Naive thymus-derived CD8-positive, alpha-beta T cell (primary cell): ENCODE results near the gene RAVER2. TPM values are rescaled to one million over a fixed set of nuclear protein-coding genes. Genes with fewer than 3 reads are reported as not detected.
"Not testable (repeated sequence)": the region's sequence is repeated elsewhere in the genome, so short reads cannot be mapped to it uniquely, and the experiment has no call there.

Experiments used
- ATAC-seq, 2 donors: fragments of 150-1000 bp; cut with Tn5 transposase in 1 of 2; sonication (Bioruptor Pico), chemical (Tn5 transposase) in 1 of 2; 1 replicate in 1 of 2; 2 replicates in 1 of 2; pipeline ENCODE4 v1.10.0; 2021; ENCODE audit warnings: mild to moderate bottlenecking in 2 of 2, moderate library complexity in 2 of 2
- POLR2A ChIA-PET: fragments of 350-600 bp; sonication (Branson Sonifier 250); formaldehyde crosslinking; loops from one replicate; lab custom pipeline; 2021; ENCODE audit warnings: antibody characterized with exemption; lab: Charles Lee
- DNase-seq, 10 donors: peaks; one replicate each; pipeline versions ENCODE4 v3.0.0 to v3.0.0-alpha.2; 2020 to 2022
- H3K27ac Mint-ChIP-seq, 10 donors: one replicate each; pipeline ENCODE4 v1.8.0; 2020 to 2022; ENCODE audit warnings: mild to moderate bottlenecking in 10 of 10, mixed read lengths in 10 of 10, moderate library complexity in 4 of 10, inconsistent platforms in 1 of 10
- H3K27me3 Mint-ChIP-seq, 5 donors: one replicate each; pipeline ENCODE4 v1.8.0; 2021 to 2022; ENCODE audit warnings: mixed read lengths in 5 of 5
- H3K36me3 Mint-ChIP-seq, 3 donors: one replicate each; pipeline ENCODE4 v1.8.0; 2020 to 2022; ENCODE audit warnings: mixed read lengths in 3 of 3, mild to moderate bottlenecking in 2 of 3, inconsistent platforms in 1 of 3
- H3K4me1 Mint-ChIP-seq, 4 donors: one replicate each; pipeline ENCODE4 v1.8.0; 2021 to 2022; ENCODE audit warnings: mixed read lengths in 4 of 4
- H3K4me3 Mint-ChIP-seq, 10 donors: one replicate each; pipeline ENCODE4 v1.8.0; 2020 to 2022; ENCODE audit warnings: mild to moderate bottlenecking in 10 of 10, mixed read lengths in 10 of 10, moderate library complexity in 6 of 10, inconsistent platforms in 1 of 10
- H3K9me3 Mint-ChIP-seq, 9 donors: one replicate each; pipeline ENCODE4 v1.8.0; 2020 to 2022; ENCODE audit warnings: mixed read lengths in 9 of 9, mild to moderate bottlenecking in 3 of 9, inconsistent platforms in 1 of 9, moderate library complexity in 1 of 9
- polyA plus RNA-seq, 3 donors: library from polyadenylated mRNA; unstranded; fragments of 300-500 nt; fragmentation: Illumina TruSeq; gene quantifications; one replicate each; pipeline ENCODE4 v1.2.3, GENCODE V29; 2021
- total RNA-seq, 8 experiments: library from RNA in 2 of 8; stranded (reverse) in 2 of 8; gene quantifications; one replicate each; pipeline ENCODE4 v1.2.3 and lab custom pipeline; 2021 to 2026

Gene RAVER2
- total and polyA plus RNA-seq, 5 experiments from 2014 or later, result 0.48 to 6.1 (median 1.8) TPM

GRCh38 chr1:64750875-64751274, 6.0 kb downstream of the RAVER2 start:
- no peak for ATAC-seq
- Mint-ChIP-seq H3K4me1 (peaks cover 1 to 10% (median 6%) of the 10 kb centered on the region in 4 donors), H3K4me3 (no peak overlapping the region), H3K9me3 (peaks cover 0 to 2% (median 0%) of the 10 kb centered on the region in 9 donors), H3K36me3 (no peaks in the 10 kb centered on the region), H3K27me3 (no peaks in the 10 kb centered on the region), H3K27ac (no peak overlapping the region)
- POLR2A ChIA-PET, result interaction anchor here (0.6 kb wide), 1 partner anchor 73 kb away, joined by 6 read pairs; no protein-coding TSS in a partner anchor
- DNase-seq, result no peak

DNA sequence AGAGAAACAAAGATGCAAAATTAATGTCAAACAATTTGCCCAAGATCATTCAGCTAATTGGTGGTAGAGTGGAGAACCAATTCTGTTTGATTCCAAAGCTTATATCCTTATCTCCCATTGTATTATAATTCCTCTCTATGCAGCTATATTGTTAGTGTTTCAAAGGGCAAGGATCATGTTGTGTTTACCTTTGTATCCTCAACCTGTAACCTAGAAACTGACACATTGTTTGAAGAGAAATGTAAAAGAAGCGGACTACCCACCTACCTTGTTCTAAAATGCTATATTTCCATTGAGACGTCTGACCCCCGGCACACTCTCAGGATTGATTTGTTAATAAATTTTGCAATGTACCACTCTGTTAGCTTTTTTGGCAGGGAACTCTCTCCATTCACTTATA, 9.3 kb downstream of the RAVER2 start:
- H3K36me3 Mint-ChIP-seq, result peaks cover 0 to 11% (median 7%) of the 10 kb centered on the region in 3 donors

GRCh38 chr1:64755361-64755760, 10.5 kb downstream of the RAVER2 start:
- Mint-ChIP-seq H3K9me3 (peaks cover 0 to 11% (median 3%) of the 10 kb centered on the region in 9 donors), H3K27ac (no peak overlapping the region), H3K4me1 (peaks cover 0 to 1% (median 0%) of the 10 kb centered on the region in 4 donors), H3K36me3 (peaks cover 0 to 11% (median 7%) of the 10 kb centered on the region in 3 donors), H3K27me3 (no peaks in the 10 kb centered on the region), H3K4me3 (no peak overlapping the region)
- DNase-seq (no peak), ATAC-seq (no peak)
- POLR2A ChIA-PET, result no interaction called here

More for the DNA sequence above, 9.3 kb downstream of the RAVER2 start:
- H3K27me3 Mint-ChIP-seq, result no peaks in the 10 kb centered on the region
- H3K27ac Mint-ChIP-seq, result no peak overlapping the region
- POLR2A ChIA-PET, result no interaction called here
- peaks cover 0 to 1% (median 0%) of the 10 kb centered on the region in 4 donors for H3K4me1 Mint-ChIP-seq
- H3K4me3 Mint-ChIP-seq, result no peak overlapping the region
- DNase-seq, result no peak
- peaks cover 0 to 11% (median 3%) of the 10 kb centered on the region in 9 donors for H3K9me3 Mint-ChIP-seq
- ATAC-seq, result no peak

- DNase-seq (no peak), ATAC-seq (no peak)
- Mint-ChIP-seq H3K27me3 (no peaks in the 10 kb centered on the region), H3K27ac (no peak overlapping the region), H3K4me3 (no peak overlapping the region), H3K36me3 (peaks cover 0 to 11% (median 7%) of the 10 kb centered on the region in 3 donors), H3K9me3 (peaks cover 0 to 11% (median 3%) of the 10 kb centered on the region in 9 donors), H3K4me1 (peaks cover 0 to 1% (median 0%) of the 10 kb centered on the region in 4 donors)
- POLR2A ChIA-PET, result no interaction called here
Measured at GRCh38 chr1:64756770-64757169, 11.9 kb downstream of the RAVER2 start.

DNA sequence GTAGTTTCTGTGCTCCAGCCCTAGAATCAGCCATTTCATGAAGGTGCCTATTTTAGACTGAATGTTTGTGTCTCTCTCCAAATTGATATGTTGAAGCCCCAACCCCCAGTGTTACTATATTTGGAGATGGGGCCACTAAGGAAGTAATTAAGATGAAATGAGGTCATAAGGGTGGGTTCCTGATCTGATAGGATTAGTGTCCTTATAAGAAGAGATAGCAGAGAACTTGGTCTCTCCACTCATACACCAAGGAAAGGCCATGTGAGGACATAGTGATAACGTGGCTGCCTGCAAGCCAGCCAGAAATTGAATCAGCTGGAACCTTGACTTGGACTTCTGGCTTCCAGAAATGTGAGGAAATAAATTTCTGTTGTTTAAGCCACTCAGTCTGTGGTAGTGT, 12.3 kb downstream of the RAVER2 start:
- ATAC-seq, result no peak
- no peaks in the 10 kb centered on the region for H3K27me3 Mint-ChIP-seq
- DNase-seq, result no peak
- peaks cover 0 to 11% (median 3%) of the 10 kb centered on the region in 9 donors for H3K9me3 Mint-ChIP-seq
- H3K27ac Mint-ChIP-seq, result no peak overlapping the region
- H3K4me3 Mint-ChIP-seq, result no peak overlapping the region
- H3K36me3 Mint-ChIP-seq, result peaks cover 0 to 11% (median 7%) of the 10 kb centered on the region in 3 donors
- no peaks in the 10 kb centered on the region for H3K4me1 Mint-ChIP-seq
- POLR2A ChIA-PET, result no interaction called here

DNA sequence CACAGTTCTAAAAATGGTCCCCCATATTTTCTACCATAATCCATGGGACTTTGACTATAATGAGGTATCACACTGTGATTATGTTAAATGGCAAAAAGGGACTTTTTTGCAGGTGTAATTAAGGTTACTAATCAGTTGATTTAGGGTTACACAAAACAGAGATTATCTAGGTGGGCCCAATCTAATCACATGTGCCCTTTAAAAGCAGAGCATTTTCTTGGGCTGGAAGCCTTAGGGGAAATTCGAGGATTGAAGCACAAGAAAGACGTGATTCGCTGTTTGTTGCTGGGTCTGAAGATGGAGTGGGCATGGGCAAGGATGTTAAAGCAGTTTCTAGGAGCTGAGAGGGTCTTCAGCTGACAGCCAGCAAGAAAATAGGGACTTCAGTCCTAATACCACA, 13.4 kb downstream of the RAVER2 start:
- H3K36me3 Mint-ChIP-seq, result peaks cover 0 to 11% (median 7%) of the 10 kb centered on the region in 3 donors
- H3K27ac Mint-ChIP-seq, result no peak overlapping the region
- ATAC-seq (no peak), DNase-seq (no peak)
- no peak overlapping the region for H3K4me3 Mint-ChIP-seq
- no peaks in the 10 kb centered on the region for H3K27me3 Mint-ChIP-seq
- POLR2A ChIA-PET, result no interaction called here
- H3K9me3 Mint-ChIP-seq, result peaks cover 0 to 11% (median 3%) of the 10 kb centered on the region in 9 donors
- H3K4me1 Mint-ChIP-seq, result no peaks in the 10 kb centered on the region

GRCh38 chr1:64759968-64760367, 15.1 kb downstream of the RAVER2 start:
- ATAC-seq, result no peak
- Mint-ChIP-seq H3K4me1 (no peaks in the 10 kb centered on the region), H3K36me3 (peaks cover 0 to 11% (median 7%) of the 10 kb centered on the region in 3 donors), H3K27ac (no peak overlapping the region), H3K27me3 (no peaks in the 10 kb centered on the region), H3K4me3 (no peak overlapping the region), H3K9me3 (peaks cover 0 to 11% (median 3%) of the 10 kb centered on the region in 9 donors)
- no peak for DNase-seq
- POLR2A ChIA-PET, result no interaction called here

DNA sequence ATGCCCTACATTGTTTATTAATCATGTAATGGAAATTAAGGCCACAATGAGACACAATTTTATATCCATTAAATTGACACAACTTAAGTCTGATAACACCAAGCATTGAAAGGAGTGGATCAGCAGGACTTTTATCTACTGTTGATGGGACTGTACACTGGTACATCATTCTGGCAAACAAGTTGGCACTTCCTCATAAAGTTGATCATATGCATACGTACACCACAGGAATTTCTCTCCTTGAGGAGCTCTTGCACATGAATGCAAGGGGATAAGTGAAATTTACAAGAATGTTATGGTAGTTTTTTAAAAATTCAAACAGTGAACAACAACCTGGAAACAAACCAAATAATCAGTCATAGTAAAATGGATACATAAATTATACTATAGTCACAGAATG, 20.1 kb downstream of the RAVER2 start:
- Mint-ChIP-seq H3K27ac (no peak overlapping the region), H3K27me3 (no peaks in the 10 kb centered on the region), H3K4me3 (no peak overlapping the region), H3K9me3 (no peaks in the 10 kb centered on the region), H3K36me3 (no peaks in the 10 kb centered on the region), H3K4me1 (peaks cover 2 to 7% (median 4%) of the 10 kb centered on the region in 4 donors)
- DNase-seq (no peak), ATAC-seq (no peak)
- POLR2A ChIA-PET, result no interaction called here

- H3K36me3 Mint-ChIP-seq, result peaks cover 0 to 7% (median 3%) of the 10 kb centered on the region in 3 donors
- DNase-seq (no peak), ATAC-seq (no peak)
- H3K4me1 Mint-ChIP-seq, result peaks cover 2 to 11% (median 8%) of the 10 kb centered on the region in 4 donors
- H3K27ac Mint-ChIP-seq, result no peak overlapping the region
- H3K9me3 Mint-ChIP-seq, result peaks cover 0 to 7% (median 3%) of the 10 kb centered on the region in 9 donors
- POLR2A ChIA-PET, result no interaction called here
- H3K27me3 Mint-ChIP-seq, result no peaks in the 10 kb centered on the region
- no peak overlapping the region for H3K4me3 Mint-ChIP-seq
Measured at GRCh38 chr1:64765826-64766225, 21.0 kb downstream of the RAVER2 start.

DNA sequence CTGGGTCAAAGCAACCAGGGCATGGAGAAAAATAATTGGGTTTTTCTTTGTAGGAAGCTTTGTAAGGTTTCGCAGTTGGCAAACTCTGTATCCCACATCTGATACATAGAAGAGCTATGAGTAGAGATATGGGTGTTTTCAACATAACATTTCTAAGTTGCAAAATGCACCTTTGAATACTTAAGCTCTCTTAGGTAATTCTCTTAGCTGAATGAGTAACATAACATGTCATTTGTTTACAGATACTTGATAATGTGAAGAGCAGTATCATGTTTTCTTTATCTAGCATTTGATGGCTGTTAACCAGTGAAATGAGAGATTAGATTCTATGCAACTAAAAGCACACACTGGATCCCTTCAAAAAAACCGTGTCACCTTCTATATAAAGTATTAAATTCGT, 21.6 kb downstream of the RAVER2 start:
- peaks cover 2 to 11% (median 8%) of the 10 kb centered on the region in 4 donors for H3K4me1 Mint-ChIP-seq
- H3K9me3 Mint-ChIP-seq, result peaks cover 0 to 11% (median 5%) of the 10 kb centered on the region in 9 donors

GRCh38 chr1:64769482-64769881, 24.6 kb downstream of the RAVER2 start:
- H3K4me1 Mint-ChIP-seq, result peaks cover 3 to 11% (median 8%) of the 10 kb centered on the region in 4 donors
- no peaks in the 10 kb centered on the region for H3K27me3 Mint-ChIP-seq
- peaks cover 0 to 9% (median 7%) of the 10 kb centered on the region in 3 donors for H3K36me3 Mint-ChIP-seq
- ATAC-seq (no peak), DNase-seq (no peak)
- H3K27ac Mint-ChIP-seq, result no peak overlapping the region
- POLR2A ChIA-PET, result no interaction called here
- peaks cover 2 to 18% (median 8%) of the 10 kb centered on the region in 9 donors for H3K9me3 Mint-ChIP-seq
- H3K4me3 Mint-ChIP-seq, result no peak overlapping the region

More for the DNA sequence above, 21.6 kb downstream of the RAVER2 start:
- H3K36me3 Mint-ChIP-seq, result peaks cover 0 to 9% (median 7%) of the 10 kb centered on the region in 3 donors
- no peak overlapping the region for H3K27ac Mint-ChIP-seq
- no peaks in the 10 kb centered on the region for H3K27me3 Mint-ChIP-seq
- no peak for DNase-seq
- POLR2A ChIA-PET, result no interaction called here
- no peak for ATAC-seq
- no peak overlapping the region for H3K4me3 Mint-ChIP-seq

- no peak overlapping the region for H3K4me3 Mint-ChIP-seq
- no peak overlapping the region for H3K27ac Mint-ChIP-seq
- peaks cover 3 to 13% (median 8%) of the 10 kb centered on the region in 4 donors for H3K4me1 Mint-ChIP-seq
- POLR2A ChIA-PET, result no interaction called here
- peaks cover 0 to 9% (median 7%) of the 10 kb centered on the region in 3 donors for H3K36me3 Mint-ChIP-seq
- peaks cover 2 to 18% (median 8%) of the 10 kb centered on the region in 9 donors for H3K9me3 Mint-ChIP-seq
- no peak for DNase-seq
- H3K27me3 Mint-ChIP-seq, result no peaks in the 10 kb centered on the region
- no peak for ATAC-seq
Measured at GRCh38 chr1:64769971-64770370, 25.1 kb downstream of the RAVER2 start.

- POLR2A ChIA-PET, H3K27ac Mint-ChIP-seq, H3K36me3 Mint-ChIP-seq, DNase-seq, H3K4me3 Mint-ChIP-seq, H3K27me3 Mint-ChIP-seq, ATAC-seq: not testable (repeated sequence)
- peaks cover 6 to 18% (median 8%) of the 10 kb centered on the region in 4 donors for H3K4me1 Mint-ChIP-seq
- H3K9me3 Mint-ChIP-seq, result peaks cover 2 to 18% (median 8%) of the 10 kb centered on the region in 9 donors
Measured at GRCh38 chr1:64773306-64773705, 28.4 kb downstream of the RAVER2 start.
